Skin of body (tissue), 2 donors: ENCODE measurements around the gene MATR3. TPM values are rescaled to one million over a fixed set of nuclear protein-coding genes. Genes with fewer than 3 reads are reported as not detected.
A peak's percentile ranks its signal among the peaks of the same experiment; 100 is the strongest.

Source experiments
- DNase-seq: peaks from one replicate; lab custom pipeline; 2025; lab: John Stamatoyannopoulos, UW
- total RNA-seq: library from RNA; depleted of rRNA; stranded (reverse); fragments of >200 nt; gene quantifications from one replicate; pipeline ENCODE4 v1.2.3, GENCODE V29; 2014

MATR3 gene
- total RNA-seq, 1 donor from 2014 or later = 271 TPM

DNA sequence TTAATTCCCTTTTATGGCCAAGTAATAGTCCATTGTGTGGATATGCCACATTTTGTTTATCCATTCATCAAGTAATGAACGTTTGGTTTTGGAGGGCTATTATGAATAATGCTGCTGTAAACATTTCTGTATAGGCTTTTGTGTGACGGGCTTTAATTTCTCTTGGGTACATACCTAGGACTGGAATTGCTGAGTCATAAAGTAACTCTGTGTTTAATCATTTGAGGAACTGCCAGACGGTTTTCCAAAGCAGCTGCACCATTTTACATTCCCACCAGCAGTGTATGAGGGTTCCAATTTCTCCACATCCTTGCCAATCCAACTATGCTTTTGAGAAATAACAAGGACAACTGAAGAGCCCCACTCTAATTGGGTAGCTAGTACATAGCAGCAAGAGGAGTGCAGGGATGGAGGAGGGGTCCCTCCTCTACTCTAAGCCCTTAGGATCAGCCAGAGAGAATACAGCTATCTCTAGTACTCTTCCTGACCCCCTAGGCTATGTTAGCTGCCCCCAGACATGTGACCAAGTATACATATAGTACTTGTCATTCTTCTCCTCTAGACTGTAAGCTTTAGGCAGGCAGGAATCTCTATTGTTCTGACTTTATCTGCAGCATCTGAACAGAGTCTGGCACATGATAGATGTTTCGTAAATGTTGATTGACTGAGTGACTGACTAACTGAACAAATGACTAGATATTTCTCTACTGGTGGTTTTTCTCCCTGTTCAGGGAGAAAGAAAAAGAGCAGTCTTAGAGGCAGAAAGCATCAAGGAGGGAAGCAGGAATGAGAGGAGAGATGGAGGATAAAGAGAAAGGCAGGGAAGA is 22.1 kb upstream of the MATR3 start:
- no peak for DNase-seq

DNA sequence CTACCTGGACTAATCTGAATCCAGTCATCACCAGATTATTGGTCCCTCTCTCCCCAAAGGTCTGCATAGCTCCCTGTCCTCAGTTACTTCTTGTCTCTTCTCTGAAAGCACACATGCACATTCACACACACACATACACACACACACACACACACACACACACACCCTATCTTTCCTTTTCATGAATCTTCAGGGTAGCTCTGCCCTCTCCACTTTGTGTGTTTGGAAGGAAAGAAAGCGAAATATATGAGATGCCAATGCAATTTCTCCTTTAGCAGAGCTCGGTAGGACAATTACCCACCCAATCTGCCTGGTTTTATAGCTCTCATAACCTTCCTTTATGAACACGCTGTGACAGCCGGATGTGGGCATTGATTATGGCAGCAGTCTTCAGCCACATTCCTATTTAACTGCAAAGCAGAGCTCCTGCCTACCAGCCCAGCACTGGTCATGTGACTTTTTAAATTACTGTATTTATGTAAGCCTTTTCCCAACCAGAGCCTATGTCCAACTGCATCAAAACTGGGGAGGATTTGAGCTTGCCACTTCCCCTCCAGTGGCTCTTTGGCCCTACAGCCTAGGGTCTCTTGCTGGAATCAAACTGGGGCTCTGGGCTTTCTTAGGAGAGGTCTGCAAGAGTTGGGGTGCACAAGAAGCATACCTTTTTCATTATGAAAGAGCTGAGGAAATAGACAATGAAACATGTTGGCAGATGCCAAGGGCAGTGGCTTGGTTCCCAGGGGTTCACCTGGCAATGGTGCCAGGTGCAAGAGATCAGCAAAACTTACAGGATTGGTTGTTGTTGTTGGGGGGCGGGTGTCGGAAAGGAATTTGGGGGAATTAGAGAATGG is 20.8 kb upstream of the MATR3 start:
- DNase-seq = no peak

DNA sequence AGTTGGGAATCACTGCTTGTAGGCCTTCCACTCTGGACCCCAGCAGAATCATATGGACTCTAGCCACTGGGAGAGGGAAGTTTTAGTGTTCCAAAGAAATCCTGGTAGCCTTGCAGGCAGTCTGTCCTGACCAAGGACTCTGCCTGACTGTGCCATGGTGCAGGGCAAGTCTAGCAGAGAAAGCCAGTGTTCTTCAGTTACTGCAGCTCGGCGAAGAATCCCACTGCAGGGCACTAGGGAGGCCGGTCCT is 20.3 kb upstream of the MATR3 start:
- DNase-seq = no peak

DNA sequence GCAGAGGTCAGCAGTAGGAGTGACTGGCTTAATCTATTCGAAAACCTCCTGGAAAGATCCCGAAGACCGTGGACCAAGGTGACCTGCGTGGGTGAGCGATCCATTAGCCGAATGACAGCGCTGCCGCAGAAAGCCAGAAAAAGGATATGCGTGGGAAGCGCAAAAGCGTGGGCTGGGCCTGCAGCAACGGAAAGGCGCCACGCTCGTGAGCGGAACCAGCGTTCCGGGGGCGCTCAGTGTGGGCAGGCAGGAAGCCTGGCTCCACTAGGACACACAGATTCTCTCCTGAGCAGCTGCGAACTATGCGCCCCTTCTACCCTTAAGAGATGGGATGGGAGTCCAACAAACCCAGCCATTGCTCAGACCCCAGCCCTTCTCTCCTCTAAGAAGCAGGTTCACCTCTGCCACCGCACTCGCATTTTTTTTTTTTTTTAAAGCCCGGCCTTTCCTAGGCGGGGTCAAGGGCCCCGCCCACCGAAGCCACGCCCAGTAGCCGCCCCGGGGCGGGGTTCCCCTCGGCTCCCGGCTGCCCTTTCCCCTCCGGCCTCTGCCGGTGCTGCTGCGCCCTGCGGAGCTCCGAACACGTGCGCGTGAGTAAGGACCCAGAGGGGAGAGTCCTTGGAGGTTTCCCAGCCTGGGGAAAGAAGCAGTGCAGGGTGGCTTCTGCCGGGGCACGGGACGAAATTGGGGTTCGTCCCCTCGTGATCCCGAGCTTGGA is 19.8 kb upstream of the MATR3 start:
- peak; percentile 26 for DNase-seq

DNA sequence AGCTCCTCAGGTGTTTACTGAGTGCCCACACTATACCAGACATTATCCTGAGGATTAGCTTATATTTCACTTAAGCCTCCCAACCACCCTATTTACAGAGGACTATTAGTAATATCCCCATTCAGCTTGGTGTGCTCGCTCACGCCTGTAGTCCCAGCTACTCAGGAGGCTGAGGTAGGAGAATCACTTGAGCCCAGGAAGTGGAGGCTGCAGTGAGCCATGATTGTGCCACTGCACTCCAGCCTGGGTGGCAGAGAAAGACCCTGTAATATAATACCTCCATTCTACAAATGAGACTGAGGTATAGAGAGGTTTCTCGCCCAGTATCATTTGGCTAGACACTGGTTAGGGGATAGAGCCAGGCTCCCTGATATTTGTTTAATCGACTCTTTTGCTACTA is 18.0 kb upstream of the MATR3 start:
- DNase-seq = no peak

DNA sequence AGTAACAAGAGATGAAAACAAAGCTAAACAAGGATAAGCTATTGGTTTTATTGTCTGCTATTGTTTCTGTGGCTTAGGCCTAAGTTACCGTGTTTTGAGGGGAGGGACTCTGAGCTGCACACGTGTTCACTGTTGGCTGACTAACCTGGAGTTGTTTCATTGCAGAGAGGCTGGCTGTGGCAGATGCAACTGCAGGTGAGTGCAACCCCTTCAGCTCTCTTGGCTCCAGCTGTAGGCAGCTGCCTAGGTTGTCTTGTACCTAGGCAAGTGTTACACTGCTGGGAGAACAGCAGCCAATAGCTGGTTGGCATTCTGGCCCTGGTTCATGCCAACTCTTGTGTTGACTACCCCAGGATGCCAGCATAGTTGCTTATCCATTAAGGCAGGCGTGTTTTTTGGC is 17.6 kb upstream of the MATR3 start:
- no peak for DNase-seq

DNA sequence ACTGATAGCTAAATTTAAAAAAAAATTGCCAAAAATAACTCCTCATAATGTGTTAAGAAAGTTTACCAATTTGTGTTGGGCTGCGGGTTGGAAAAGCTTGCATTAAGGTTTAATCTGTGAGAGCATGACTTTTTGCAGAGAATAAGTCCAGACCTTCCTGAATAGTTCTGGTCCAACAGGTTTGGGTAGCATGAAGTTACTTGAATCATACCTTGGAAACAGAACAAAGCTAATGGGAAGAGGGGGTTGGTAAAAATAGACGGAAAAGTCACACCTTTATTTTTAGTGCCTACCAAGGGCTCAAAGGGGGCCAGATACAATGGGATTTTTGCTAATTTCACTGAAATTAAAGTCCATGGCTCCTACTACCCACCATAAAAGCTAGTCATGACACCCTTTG is 17.1 kb upstream of the MATR3 start:
- no peak for DNase-seq

DNA sequence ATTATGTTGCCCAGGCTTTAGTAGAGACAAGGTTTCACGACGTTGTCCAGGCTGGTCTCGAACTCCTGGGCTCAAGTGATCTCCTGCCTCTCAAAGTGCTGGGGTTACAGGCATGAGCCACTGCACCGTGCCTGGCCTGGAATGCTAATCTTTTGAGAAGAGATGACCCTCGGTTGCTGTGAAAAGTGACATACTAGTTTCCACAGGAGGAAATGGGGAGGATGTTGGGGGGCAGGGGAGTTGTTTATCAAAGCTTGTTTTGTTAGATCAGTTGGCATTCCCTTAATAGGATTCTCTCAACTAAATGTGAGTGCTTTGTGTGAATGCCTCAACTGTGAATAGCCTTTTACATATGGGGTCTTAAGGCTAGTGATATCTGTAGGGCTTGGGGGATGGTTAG is 16.4 kb upstream of the MATR3 start:
- DNase-seq = no peak

DNA sequence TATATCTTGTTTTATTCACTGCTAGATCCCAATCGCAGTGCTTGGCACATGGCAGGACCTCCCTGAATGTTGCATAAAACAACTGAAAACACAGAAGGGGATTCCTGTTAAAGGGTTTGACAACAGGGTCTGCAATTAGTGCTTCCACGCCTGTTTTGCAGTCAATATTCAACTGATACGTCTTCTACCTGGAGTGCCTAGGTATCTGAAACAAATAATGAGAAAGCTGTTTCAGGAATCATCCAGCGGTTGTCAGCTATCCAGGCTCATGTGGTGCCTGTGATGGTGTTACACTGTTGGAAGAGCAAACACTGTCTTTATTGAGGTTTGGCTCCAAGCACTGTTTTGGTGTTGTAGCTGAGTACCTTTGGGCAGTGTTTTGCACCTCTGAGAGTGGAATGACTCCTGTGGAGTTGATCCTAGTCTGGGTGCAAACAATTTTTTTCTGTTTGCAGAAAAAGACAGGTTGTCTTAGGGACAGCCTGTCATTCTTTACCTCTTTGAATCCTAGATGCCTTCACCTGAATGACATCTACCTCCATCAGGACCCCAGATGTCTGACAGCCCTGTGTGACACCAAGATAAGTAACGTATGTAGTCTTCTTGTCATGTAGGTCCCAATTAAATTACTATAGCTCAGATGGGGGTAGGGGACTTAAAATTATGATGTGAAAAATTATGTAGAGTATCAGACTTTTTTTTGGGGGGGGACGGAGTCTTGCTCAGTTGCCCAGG is 14.8 kb upstream of the MATR3 start:
- DNase-seq = no peak

DNA sequence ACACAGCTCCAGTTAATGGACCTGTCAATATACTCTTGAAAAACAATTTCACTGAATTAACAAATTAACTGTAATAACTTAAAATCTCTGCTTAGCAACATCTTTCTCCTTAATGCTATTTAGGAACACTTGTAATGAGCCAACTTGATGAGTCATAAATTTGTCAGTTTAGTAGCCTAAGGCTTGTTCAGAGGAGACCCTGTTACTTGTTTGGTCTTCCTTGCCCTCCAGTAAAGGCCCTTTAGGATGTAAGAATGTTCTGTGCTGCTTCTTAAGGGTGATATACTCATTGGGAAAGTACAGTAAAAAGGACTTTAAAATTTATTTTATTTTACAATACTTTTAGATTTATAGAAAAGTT is 11.4 kb upstream of the MATR3 start:
- DNase-seq = no peak

DNA sequence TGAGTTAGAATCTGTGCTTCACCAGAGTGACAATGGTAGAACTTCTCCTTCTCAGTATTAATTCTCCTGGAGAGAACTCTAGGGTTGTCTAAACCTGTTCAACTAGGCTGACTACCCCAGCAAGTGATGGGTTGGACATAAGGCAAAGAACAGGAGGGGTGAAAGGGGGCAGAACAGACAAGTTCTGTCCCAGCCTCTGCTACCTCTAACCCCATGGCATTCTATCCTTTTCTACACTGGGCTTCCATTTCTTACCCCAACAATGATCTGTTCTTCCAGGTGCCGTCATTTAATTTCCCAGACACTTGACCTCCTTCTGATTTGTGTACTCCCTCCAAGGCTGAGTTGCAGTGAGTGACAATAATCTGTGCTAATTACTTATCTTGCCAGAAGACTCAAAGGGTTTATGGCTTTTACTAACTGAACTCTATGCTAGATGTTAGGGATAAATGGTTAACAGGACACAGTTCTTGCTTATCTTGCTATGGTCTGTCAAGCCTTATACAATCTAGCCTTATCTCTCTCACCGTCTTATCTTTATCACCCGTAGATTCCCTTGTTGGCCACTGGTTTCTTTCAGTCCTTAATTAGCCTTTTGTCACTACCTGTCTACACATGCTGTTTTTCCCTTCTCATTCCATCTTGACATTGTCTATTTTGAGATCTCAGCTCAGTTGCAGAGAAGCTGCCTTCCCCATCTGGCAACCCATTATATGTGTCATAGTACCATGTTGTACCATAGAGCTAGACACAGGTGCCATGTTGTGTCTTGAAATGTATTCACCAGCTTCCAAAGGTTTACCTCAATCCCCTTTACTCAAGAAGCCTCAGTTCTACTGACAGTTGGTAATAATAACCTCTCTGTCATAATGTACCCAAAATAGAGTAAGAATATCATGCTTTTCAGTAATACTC is 10.0 kb upstream of the MATR3 start:
- no peak for DNase-seq

DNA sequence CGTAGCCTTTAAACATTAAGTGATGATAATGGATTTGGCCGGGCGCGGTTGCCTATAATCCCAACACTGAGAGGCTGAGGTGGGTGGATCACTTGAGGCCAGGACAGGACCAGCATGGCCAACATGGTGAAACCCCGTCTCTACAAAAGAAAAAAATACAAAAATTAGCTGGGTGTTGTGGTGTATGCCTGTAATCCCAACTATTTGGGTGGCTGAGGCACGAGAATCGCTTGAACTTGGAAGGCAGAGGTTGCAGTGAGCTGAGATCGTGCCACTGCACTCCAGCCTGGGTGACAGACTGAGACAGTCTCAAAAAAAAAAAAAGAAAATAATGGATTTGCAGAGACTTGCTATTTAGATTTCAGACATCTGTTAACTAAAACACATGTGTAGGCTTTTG is 9.2 kb upstream of the MATR3 start:
- DNase-seq = no peak

DNA sequence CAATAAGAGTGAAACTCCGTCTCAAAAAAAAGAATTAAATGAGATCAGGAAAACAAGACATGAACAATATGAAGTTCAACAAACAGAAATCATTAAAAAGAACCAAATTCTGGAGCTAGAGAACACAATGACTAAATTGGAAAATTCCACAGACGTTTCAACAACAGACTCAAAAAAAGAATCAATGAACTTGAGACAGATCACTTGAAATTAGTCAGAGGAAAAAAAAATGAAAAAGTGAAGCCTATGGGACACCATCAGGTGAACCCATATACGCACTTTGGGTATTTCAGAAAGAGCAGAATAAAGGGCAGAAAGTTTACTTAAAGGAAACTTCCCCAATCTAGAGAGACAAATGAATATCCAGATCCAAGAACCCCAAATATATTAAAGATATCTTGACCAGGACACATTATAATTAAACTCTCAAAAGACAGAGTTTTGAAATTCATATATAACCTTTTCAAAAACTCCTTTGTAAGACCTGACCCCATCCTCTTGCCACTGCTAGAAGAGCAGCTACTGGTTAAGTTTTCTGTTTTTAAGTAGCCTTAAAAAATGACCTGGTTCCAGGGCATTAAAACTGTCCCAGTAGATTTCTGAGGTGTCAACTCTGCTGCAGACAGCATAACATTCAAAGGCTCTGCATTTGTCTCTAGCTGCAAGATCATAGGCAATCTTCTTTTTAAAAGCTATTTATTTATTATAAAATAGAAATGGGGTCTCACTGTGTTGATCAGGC is 7.7 kb upstream of the MATR3 start:
- no peak for DNase-seq

DNA sequence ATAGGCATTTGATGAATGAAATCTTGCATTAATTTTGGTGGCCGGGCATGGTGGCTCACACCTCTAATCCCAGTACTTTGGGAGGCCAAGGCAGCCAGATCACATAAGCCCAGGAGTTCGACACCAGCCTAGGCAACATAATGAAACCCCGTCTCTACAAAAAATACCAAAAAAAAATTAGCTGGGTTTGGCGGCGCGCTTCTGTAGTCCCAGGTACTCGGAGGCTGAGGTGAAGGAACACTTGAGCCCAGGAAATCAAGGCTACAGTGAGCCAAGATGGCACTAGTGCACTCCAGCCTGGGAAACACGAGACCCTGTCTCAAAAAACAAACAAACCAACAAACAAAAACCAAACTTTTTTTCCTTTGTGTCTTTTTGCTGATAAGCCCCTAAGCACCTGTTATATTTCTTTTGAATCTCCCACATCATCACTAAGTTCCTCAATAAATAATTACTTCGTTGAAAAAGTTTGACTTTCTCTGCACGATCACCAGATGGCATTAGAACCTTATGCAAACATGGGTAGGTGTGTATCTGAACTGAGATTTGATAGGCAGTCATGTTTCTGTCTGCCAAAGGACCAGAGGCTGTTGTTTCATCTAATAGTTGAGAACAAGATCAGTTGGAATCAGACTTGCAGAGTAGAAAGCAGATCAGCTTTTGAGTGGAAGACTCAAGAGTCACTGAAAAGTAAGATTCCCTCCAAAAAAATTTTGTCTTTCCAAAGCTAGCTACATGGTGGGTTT is 5.5 kb upstream of the MATR3 start:
- DNase-seq = no peak

DNA sequence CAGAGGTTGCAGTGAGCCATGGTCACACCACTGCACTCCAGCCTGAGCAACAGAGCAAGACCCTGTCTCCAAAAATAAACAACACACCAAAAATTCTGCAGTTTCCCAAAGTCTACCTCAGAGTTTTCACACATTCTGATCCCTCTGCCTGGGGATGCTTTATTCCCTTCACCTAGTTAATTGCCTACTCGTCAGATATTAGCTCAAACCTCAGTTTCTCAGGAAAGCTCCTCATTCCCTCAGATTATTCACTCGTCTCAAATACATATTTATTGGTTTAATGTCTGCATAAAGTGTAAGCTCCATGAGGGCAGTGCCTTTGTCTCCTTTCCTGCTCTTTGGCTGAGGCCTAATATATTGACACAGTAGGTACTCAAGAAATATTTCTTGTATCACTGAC is 2.5 kb upstream of the MATR3 start:
- DNase-seq = no peak

DNA sequence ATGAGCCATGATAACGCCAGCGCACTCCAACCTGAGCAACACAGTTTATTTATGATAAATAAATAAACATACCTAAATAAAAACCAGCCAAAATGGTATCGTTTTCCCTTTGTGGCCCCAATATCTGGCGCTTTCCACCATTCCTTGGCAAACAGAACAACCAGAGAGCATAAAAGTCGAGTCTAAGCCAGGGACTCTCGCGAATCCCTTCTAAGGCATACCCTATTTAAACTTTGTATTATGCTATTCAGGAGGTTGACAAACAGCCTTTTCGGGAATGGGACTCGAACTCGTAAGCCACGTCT is 386 bp upstream of the MATR3 start:
- DNase-seq = no peak

DNA sequence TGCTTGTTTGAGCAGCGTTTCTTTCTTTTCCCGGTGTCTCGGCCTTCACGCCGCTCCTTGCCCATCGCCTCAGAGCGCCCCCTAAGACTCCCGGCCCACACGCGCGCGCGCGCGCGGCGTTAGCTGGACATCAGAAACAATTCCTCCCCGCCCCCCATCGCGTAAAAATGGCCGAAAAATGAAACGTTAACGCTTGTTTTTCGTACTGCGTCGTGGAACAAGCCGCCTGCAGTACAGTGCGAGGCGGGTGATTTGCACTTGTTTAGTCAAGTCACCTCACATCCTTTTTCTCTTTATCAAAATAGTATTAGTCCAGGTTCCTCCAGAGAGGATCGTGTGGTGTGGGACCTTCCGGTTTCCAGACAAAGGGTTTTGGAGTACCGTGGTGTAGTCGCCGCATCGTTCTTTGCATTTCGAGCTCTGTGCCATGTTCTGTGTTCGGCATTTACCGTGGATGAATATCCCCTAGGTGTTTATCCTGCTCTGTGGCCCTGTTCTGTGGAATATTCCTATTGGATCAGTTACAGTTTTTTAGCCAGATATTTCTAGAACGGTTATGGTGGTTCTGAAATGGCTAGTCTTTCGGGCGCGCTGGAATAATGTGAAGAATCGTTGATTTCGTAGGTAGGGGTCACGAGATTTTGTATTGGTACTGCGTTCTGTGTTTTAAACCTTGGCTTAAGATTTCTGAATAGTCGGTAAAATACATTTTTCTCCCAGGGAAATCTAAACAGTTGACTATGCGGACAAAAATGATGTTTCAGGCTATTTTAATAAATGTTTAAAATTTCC is 1.0 kb downstream of the MATR3 start:
- DNase-seq = peak; percentile 58

DNA sequence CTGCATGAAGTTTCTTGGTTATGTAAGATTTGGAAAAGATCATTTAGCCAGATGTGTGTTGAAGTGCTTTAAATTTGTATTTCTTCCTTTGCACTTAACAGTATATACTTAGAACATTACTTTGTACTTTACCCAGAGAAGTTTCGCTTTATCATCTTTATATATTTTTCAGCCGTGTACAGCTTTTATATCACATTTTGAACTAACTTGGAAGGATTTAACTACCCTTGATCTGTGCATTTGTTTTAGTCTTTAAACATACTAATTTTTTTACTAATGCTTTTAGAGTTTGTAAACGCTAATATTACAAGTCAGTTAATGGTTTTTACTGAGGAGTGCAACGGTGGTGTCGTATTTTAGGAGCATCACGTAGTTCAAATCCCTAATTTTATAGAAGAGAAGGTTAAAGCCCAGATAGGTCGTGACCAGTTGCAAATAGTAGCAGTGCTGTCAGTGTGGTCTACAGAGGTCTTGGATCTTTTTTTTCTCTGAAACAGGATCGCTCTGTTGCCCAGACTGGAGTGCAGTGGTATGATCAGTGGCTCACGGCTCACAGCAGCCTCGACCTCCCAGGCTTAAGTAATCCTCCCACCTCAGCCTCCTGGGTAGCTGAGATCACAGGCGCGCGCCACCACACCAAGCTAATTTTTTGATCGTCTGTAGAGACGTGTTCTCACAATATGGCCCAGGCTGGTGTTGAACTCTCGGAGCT is 2.0 kb downstream of the MATR3 start:
- no peak for DNase-seq
